Fibroblast of villous mesenchyme (primary cell): ENCODE measurements around the gene FXR1. TPM values are rescaled to one million over a fixed set of nuclear protein-coding genes. Genes with fewer than 3 reads are reported as not detected.
A peak's percentile ranks its signal among the peaks of the same experiment; 100 is the strongest.
"Not testable (repeated sequence)": the region's sequence is repeated elsewhere in the genome, so short reads cannot be mapped to it uniquely, and the experiment has no call there.

Experiments
- DNase-seq: peaks from one replicate; pipeline ENCODE4 v3.0.0-alpha.2; 2010; ENCODE audit warnings: low read depth
- H3K4me3 ChIP-seq: 2 replicates; pipeline ENCODE4 v1.5.1; 2011; ENCODE audit warnings: low read depth, mild to moderate bottlenecking, low read length
- total RNA-seq: library from RNA; depleted of rRNA; stranded (reverse); fragments of >200 nt; gene quantifications from 2 replicates; pipeline ENCODE4 v1.2.3, GENCODE V29; 2012
- TF ChIP-seq, protein P1 (sequence below): IDR thresholded peaks from 2 replicates; pipeline ENCODE4 v1.5.1; 2012; ENCODE audit warnings: low read depth, mild to moderate bottlenecking, low read length; ENCODE audit not compliant: insufficient read depth

Gene FXR1
- total RNA-seq, 1 donor = 131 TPM

DNA sequence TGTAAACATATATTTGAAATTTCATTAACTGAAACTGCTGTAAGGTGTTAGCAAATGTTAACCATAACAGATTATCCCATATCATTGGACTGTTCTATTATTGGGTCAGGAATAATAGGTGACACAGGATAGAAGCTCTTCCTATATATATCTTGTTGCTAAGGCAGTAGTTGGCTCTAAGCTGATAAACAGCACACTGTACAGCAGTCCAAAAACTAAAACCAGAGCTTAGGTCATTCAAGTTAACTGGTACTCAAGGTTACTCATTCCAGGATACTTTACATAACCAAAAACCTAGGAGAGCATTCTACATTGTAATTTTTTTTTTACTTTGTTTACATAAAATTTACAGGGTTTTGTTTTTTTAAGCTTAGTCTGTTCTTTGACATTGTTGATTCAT lies 68.1 kb downstream of the FXR1 start:
- DNase-seq = peak; percentile 17
- TF ChIP-seq, protein P1, sequence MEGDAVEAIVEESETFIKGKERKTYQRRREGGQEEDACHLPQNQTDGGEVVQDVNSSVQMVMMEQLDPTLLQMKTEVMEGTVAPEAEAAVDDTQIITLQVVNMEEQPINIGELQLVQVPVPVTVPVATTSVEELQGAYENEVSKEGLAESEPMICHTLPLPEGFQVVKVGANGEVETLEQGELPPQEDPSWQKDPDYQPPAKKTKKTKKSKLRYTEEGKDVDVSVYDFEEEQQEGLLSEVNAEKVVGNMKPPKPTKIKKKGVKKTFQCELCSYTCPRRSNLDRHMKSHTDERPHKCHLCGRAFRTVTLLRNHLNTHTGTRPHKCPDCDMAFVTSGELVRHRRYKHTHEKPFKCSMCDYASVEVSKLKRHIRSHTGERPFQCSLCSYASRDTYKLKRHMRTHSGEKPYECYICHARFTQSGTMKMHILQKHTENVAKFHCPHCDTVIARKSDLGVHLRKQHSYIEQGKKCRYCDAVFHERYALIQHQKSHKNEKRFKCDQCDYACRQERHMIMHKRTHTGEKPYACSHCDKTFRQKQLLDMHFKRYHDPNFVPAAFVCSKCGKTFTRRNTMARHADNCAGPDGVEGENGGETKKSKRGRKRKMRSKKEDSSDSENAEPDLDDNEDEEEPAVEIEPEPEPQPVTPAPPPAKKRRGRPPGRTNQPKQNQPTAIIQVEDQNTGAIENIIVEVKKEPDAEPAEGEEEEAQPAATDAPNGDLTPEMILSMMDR = no peak

DNA sequence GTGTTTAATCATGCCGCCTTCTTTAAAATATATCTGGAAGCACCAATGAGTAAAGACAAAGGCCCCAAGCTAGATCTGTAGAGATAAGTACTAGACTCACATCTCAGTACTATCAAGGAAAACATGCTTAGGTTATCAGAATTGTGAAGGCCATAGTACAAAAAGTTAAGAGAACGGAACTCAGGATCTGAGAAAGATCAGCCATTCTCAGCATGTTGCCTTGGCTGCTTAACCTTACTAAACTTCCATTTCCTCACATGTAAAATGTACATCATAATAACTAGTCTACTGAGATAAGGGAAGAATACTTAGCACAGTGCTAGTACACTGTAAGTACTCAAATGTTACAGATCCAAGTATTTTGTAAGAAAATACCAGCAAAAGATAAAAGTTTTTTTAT lies 69.4 kb downstream of the FXR1 start:
- TF ChIP-seq, protein P1 = no peak
- no peak overlapping the region for H3K4me3 ChIP-seq
- no peak for DNase-seq

More for the DNA sequence above, 68.1 kb downstream of the FXR1 start:
- no peak overlapping the region for H3K4me3 ChIP-seq

DNA sequence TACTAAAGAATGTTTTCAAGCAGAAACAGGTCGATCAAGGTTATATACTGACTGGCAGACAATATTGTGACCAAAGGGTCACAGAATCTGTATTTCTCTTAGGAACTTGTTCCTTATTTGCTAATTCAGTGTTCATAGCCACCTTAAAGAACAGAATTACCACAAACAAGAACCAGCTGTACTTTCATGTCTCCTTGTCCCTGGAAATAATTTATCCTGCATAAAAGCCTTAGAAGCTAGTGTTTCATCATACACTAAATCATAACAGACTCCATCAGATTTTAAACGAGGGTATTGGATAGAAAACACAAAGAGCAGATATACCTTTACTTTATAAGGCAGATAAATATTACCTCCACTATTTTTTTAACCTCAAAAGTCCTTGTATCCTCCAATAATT lies 70.7 kb downstream of the FXR1 start:
- TF ChIP-seq, protein P1 = no peak
- no peak for DNase-seq
- no peak overlapping the region for H3K4me3 ChIP-seq

DNA sequence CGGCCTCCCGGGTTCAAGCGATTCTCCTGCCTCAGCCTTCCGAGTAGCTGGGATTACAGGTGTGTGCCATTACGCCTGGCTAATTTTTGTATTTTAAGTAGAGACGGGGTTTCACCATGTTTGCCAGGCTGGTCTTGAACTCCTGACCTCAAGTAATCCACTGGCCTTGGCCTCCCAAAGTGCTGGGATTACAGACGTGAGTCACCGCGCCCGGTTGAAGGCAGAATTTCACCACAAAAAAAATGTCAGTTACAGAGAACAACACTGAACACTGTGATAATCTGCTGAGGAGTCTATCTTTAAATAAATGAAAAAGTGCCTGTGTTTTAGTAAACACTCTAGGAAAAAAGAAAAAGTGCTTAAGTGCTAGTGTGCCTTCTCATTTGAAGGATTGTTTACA lies 73.9 kb downstream of the FXR1 start:
- not testable (repeated sequence) for H3K4me3 ChIP-seq
- DNase-seq = peak; percentile 39

DNA sequence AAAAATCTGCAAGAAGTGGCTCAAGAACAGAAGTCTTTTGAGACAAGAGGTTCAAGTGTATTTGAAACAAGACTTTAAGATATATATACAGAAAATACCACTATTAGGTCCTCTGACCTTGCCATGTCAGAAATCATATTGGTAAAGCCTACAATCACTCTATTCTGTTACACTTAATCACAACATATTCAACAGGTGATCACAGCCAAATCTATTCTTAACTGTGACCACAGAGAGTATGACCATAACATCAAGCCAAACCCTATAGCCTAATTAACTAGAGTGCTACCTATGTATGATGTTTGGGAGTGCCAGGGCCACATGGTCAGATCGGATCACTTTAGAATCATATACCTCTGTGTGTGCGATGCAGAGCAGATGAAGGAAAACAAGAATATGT lies 74.9 kb downstream of the FXR1 start:
- TF ChIP-seq, protein P1 = no peak
- no peak for DNase-seq
- H3K4me3 ChIP-seq = no peak overlapping the region

DNA sequence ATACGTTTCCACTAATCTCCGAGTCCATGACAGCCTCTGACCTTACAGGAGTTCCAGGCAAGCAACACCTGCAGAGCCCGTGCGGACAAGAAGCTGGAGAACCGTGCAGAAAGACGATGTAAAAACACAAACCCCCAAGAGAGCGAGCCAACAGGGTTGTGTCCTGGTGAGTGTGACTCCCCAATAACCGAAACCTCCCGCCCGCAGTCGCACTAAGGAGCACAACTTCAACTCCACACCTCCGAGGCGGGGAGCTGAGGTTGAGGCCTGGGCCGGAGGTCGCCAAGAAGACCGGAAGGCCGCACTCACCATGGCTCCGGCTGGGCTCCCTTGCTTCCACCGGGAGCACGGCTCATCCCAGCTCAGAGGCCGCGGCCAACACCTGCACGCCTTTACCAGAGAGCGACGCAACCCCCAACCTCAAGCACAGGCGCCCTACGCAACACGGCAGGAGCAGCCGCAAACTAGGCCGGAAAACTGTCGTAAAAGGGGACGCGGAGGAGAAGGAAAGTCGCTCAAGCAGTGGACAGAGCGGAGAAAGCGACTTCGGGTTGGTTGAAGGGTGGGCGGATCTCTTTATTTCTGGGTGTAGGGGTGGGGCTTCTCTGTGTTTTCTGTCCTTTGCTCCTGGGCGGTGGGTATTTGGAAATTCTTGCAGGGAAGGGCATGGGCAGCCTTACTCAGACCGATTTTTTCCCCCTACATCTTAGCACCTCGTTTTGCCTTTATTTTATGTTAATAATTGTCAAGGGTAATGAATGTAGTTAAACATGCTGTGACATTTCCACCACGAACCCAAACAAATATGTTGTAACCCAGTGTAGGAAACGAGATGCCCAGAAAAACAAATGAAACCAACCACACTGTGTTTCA lies 77.1 kb downstream of the FXR1 start, which contains the start of gene DNAJC19:
Gene DNAJC19, minus strand, starts transcription at position 446 of the 873 bp plus-strand sequence. Its CDS starts 134 bp downstream, at position 312.
- TF ChIP-seq, protein P1 = no peak
- peak within 1 kb of the TSS; percentile 89 for H3K4me3 ChIP-seq
- peak; percentile 97 for DNase-seq

DNA sequence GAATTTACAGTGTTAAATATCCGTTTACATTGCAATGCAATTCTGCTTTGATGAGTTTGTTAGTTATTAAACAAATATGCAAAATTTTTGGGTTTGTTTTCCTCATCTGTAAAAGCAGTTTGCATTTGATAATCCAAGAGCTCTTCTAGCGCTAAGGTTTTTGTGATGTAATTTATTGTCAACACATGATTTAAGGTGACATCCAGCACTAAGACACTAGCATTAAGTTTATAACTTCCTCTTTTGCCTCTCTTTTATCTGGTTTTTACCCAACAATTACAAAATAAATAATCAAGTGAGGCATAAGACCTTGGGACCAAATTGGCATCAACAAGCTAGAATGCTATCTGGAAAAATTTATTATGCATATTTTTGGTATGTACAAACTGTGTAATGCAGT lies 78.0 kb downstream of the FXR1 start:
- DNase-seq = no peak
- TF ChIP-seq, protein P1 = no peak
- peak overlapping the region; percentile 89 for H3K4me3 ChIP-seq
